Progenitor cell of endocrine pancreas (in vitro differentiated cells): ENCODE measurements around the gene CHL1. TPM values are rescaled to one million over a fixed set of nuclear protein-coding genes. Genes with fewer than 3 reads are reported as not detected.

Experiments used
- DNase-seq: peaks from one replicate; pipeline ENCODE4 v3.0.0; 2021; ENCODE audit warnings: low spot score; ENCODE audit not compliant: unreplicated experiment
- H3K27ac Mint-ChIP-seq: 2 replicates; pipeline ENCODE4 v1.8.0; 2021; ENCODE audit warnings: mild to moderate bottlenecking, moderate library complexity, mixed read lengths
- H3K27me3 Mint-ChIP-seq: 2 replicates; pipeline ENCODE4 v1.8.0; 2021; ENCODE audit warnings: mixed read lengths
- H3K36me3 Mint-ChIP-seq: 2 replicates; pipeline ENCODE4 v1.8.0; 2022; ENCODE audit warnings: mixed read lengths; ENCODE audit not compliant: insufficient read depth
- H3K4me1 Mint-ChIP-seq: 2 replicates; pipeline ENCODE4 v1.8.0; 2021; ENCODE audit warnings: low read depth, mixed read lengths
- H3K4me3 Mint-ChIP-seq: 2 replicates; pipeline ENCODE4 v1.8.0; 2021; ENCODE audit warnings: low read depth, mild to moderate bottlenecking, moderate library complexity, mixed read lengths
- H3K9me3 Mint-ChIP-seq: 2 replicates; pipeline ENCODE4 v1.8.0; 2021; ENCODE audit warnings: low read depth, mixed read lengths
- CTCF ChIP-seq: fragments of 200-600 bp; sonication (generic); IDR thresholded peaks from one replicate; pipeline ENCODE4 v1.5.0; 2021; ENCODE audit warnings: antibody characterized with exemption, mild to moderate bottlenecking; ENCODE audit not compliant: unreplicated experiment
- total RNA-seq: library from RNA; stranded (reverse); gene quantifications from 2 replicates; pipeline ENCODE4 v1.2.1, GENCODE V29; 2021

Gene CHL1
- total RNA-seq, 1 donor from 2014 or later: 24.7 TPM

- H3K9me3 Mint-ChIP-seq: no peaks in the 10 kb centered on the region
- peaks cover 8% of the 10 kb centered on the region for H3K27me3 Mint-ChIP-seq
- no peak for TF ChIP-seq CTCF
- H3K27ac Mint-ChIP-seq: no peak overlapping the region
- no peaks in the 10 kb centered on the region for H3K4me1 Mint-ChIP-seq
- H3K4me3 Mint-ChIP-seq: no peak overlapping the region
- DNase-seq: no peak
- H3K36me3 Mint-ChIP-seq: no peaks in the 10 kb centered on the region
Measured at GRCh38 chr3:173886-174285, 22.7 kb upstream of the CHL1 start.

- no peak for DNase-seq
- no peaks in the 10 kb centered on the region for H3K9me3 Mint-ChIP-seq
- no peak for TF ChIP-seq CTCF
- H3K4me3 Mint-ChIP-seq: no peak overlapping the region
- no peaks in the 10 kb centered on the region for H3K4me1 Mint-ChIP-seq
- peaks cover 6% of the 10 kb centered on the region for H3K27me3 Mint-ChIP-seq
- no peak overlapping the region for H3K27ac Mint-ChIP-seq
- peaks cover 1% of the 10 kb centered on the region for H3K36me3 Mint-ChIP-seq
Measured at GRCh38 chr3:184976-185375, 11.6 kb upstream of the CHL1 start.

GRCh38 chr3:192215-192929 lies 4.2 kb upstream of the CHL1 start:
- TF ChIP-seq CTCF: no peak
- Mint-ChIP-seq H3K36me3 (peaks cover 1% of the 10 kb centered on the region), H3K27me3 (peaks cover 45% of the 10 kb centered on the region), H3K4me1 (peaks cover 10% of the 10 kb centered on the region), H3K9me3 (peaks cover 12% of the 10 kb centered on the region), H3K27ac (no peak overlapping the region), H3K4me3 (no peak overlapping the region)
- DNase-seq: no peak

GRCh38 chr3:194001-194400 lies 2.6 kb upstream of the CHL1 start:
- Mint-ChIP-seq H3K4me3 (no peak overlapping the region), H3K4me1 (peaks cover 10% of the 10 kb centered on the region), H3K36me3 (no peaks in the 10 kb centered on the region), H3K9me3 (peaks cover 12% of the 10 kb centered on the region), H3K27me3 (peaks cover 49% of the 10 kb centered on the region), H3K27ac (no peak overlapping the region)
- no peak for TF ChIP-seq CTCF
- DNase-seq: no peak

GRCh38 chr3:194421-194820 lies 2.1 kb upstream of the CHL1 start:
- peaks cover 12% of the 10 kb centered on the region for H3K9me3 Mint-ChIP-seq
- H3K27me3 Mint-ChIP-seq: peaks cover 51% of the 10 kb centered on the region
- no peaks in the 10 kb centered on the region for H3K36me3 Mint-ChIP-seq
- no peak for DNase-seq
- TF ChIP-seq CTCF: no peak
- H3K4me3 Mint-ChIP-seq: no peak overlapping the region
- H3K4me1 Mint-ChIP-seq: peaks cover 10% of the 10 kb centered on the region
- H3K27ac Mint-ChIP-seq: no peak overlapping the region
